Endothelial cell of umbilical vein (primary cell): ENCODE results near the gene COL4A2.

Source experiments
- EZH2 ChIP-seq: IDR thresholded peaks from 2 replicates; pipeline ENCODE4 v1.6.1; 2012; ENCODE audit warnings: borderline replicate concordance, low read depth, mild to moderate bottlenecking, moderate library complexity, low read length, inconsistent platforms; ENCODE audit not compliant: severe bottlenecking
- JUN ChIP-seq: IDR thresholded peaks from 2 replicates; pipeline ENCODE4 v1.6.1; 2011; ENCODE audit warnings: borderline replicate concordance, low read depth; ENCODE audit not compliant: insufficient read length, insufficient read depth
- POLR2A ChIP-seq: IDR thresholded peaks from 2 replicates; pipeline ENCODE4 v1.6.1; 2012; ENCODE audit warnings: low read depth, mild to moderate bottlenecking, control low read depth, low read length
- POLR2AphosphoS5 ChIP-seq: IDR thresholded peaks from 2 replicates; pipeline ENCODE4 v1.6.1; 2012; ENCODE audit warnings: low read depth, mild to moderate bottlenecking, control low read depth, low read length, moderate library complexity; ENCODE audit not compliant: insufficient read depth
- TF ChIP-seq, protein P1 (sequence below): IDR thresholded peaks from 2 replicates; pipeline ENCODE4 v1.6.1; 2011; ENCODE audit not compliant: insufficient read depth, insufficient read length
- TF ChIP-seq, protein P2 (sequence below), 2 donors: IDR thresholded peaks; 1 replicate in 1 of 2; 2 replicates in 1 of 2; pipeline ENCODE4 v1.5.1; 2011; ENCODE audit warnings: low read length in 2 of 2, mild to moderate bottlenecking in 2 of 2, moderate library complexity in 2 of 2, control low read depth in 1 of 2, inconsistent platforms in 1 of 2, low read depth in 1 of 2; ENCODE audit not compliant: insufficient read depth in 1 of 2; ENCODE audit errors: extremely low read depth in 1 of 2

DNA sequence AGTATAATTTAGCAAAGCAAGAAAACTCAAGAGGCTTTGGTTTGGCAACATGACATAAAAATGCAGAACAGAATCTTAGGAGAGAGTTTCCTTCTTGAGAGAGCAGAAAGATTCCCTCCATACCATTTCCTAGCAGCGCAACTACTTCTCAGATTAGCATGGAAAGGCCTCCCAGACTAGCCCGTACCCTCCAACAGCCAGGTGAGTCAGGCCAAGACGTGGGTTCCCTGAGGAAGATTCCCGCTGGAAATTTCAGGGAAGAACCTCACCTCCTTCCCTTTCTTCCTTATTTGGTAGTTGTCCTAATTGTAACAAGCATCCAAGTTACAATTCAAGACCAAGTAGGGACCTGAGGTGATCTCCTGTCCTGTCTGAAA is 12.3 kb downstream of the COL4A2 start:
- no peak for TF ChIP-seq JUN
- no peak for TF ChIP-seq POLR2AphosphoS5
- TF ChIP-seq POLR2A, result no peak
- TF ChIP-seq EZH2, result no peak
- TF ChIP-seq, protein P1, sequence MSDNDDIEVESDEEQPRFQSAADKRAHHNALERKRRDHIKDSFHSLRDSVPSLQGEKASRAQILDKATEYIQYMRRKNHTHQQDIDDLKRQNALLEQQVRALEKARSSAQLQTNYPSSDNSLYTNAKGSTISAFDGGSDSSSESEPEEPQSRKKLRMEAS, result no peak
- TF ChIP-seq, protein P2, sequence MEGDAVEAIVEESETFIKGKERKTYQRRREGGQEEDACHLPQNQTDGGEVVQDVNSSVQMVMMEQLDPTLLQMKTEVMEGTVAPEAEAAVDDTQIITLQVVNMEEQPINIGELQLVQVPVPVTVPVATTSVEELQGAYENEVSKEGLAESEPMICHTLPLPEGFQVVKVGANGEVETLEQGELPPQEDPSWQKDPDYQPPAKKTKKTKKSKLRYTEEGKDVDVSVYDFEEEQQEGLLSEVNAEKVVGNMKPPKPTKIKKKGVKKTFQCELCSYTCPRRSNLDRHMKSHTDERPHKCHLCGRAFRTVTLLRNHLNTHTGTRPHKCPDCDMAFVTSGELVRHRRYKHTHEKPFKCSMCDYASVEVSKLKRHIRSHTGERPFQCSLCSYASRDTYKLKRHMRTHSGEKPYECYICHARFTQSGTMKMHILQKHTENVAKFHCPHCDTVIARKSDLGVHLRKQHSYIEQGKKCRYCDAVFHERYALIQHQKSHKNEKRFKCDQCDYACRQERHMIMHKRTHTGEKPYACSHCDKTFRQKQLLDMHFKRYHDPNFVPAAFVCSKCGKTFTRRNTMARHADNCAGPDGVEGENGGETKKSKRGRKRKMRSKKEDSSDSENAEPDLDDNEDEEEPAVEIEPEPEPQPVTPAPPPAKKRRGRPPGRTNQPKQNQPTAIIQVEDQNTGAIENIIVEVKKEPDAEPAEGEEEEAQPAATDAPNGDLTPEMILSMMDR (IDR thresholded peaks at IDR 0.05; ENCODE audit: extremely low read depth in 1 of 2, insufficient read depth in 1 of 2, low read depth in 1 of 2, low read length in 2 of 2), result no peak
